Endodermal cell (in vitro differentiated cells): ENCODE results near the gene DUS1L. TPM values are rescaled to one million over a fixed set of nuclear protein-coding genes. Genes with fewer than 3 reads are reported as not detected.

Experiments used
- DNase-seq: peaks from one replicate; pipeline ENCODE4 v3.0.0-alpha.2; 2017
- H3K27ac ChIP-seq: 2 replicates; pipeline ENCODE4 v1.5.1; 2013; ENCODE audit warnings: mild to moderate bottlenecking, low read depth, low read length, moderate library complexity
- H3K27me3 ChIP-seq: 2 replicates; pipeline ENCODE4 v1.6.1; 2013; ENCODE audit warnings: mild to moderate bottlenecking, low read length, moderate library complexity; ENCODE audit not compliant: insufficient read depth, control insufficient read depth, poor library complexity, severe bottlenecking
- H3K36me3 ChIP-seq: 2 replicates; pipeline ENCODE4 v1.7.0; 2013; ENCODE audit warnings: mild to moderate bottlenecking, low read length, moderate library complexity; ENCODE audit not compliant: control insufficient read depth, insufficient read depth
- H3K4me1 ChIP-seq: one replicate; pipeline ENCODE4 v1.7.0; 2013; ENCODE audit warnings: low read length; ENCODE audit not compliant: control insufficient read depth, insufficient read depth
- H3K4me3 ChIP-seq: 2 replicates; pipeline ENCODE4 v1.5.1; 2013; ENCODE audit warnings: mild to moderate bottlenecking, low read length, moderate library complexity
- H3K9ac ChIP-seq: 2 replicates; pipeline ENCODE4 v1.6.1; 2013; ENCODE audit warnings: mild to moderate bottlenecking, low read length, moderate library complexity; ENCODE audit not compliant: poor library complexity, severe bottlenecking; ENCODE audit errors: extremely low read depth
- H3K9me3 ChIP-seq: 2 replicates; pipeline ENCODE4 v1.6.1; 2013; ENCODE audit warnings: mild to moderate bottlenecking, low read length, moderate library complexity; ENCODE audit not compliant: control insufficient read depth
- H3K27ac Mint-ChIP-seq: 2 replicates; pipeline ENCODE4 v1.8.0; 2020; ENCODE audit warnings: mixed read lengths
- H3K27me3 Mint-ChIP-seq: 2 replicates; pipeline ENCODE4 v1.8.0; 2021; ENCODE audit warnings: mild to moderate bottlenecking, mixed read lengths; ENCODE audit not compliant: insufficient read depth
- H3K36me3 Mint-ChIP-seq: 2 replicates; pipeline ENCODE4 v1.8.0; 2020; ENCODE audit warnings: low read depth, mixed read lengths
- H3K4me1 Mint-ChIP-seq: 2 replicates; pipeline ENCODE4 v1.8.0; 2020; ENCODE audit warnings: mixed read lengths
- H3K4me3 Mint-ChIP-seq: 2 replicates; pipeline ENCODE4 v1.8.0; 2020; ENCODE audit warnings: mild to moderate bottlenecking, moderate library complexity, mixed read lengths
- H3K9me3 Mint-ChIP-seq: 2 replicates; pipeline ENCODE4 v1.8.0; 2020; ENCODE audit warnings: mild to moderate bottlenecking, mixed read lengths
- WGBS, 2 experiments: methylation state at CpG; one replicate each; pipeline versions ENCODE4 v1.1.5 to v1.1.7; 2013; ENCODE audit warnings: missing lambda C conversion rate in 2 of 2, mixed read lengths in 1 of 2; ENCODE audit not compliant: insufficient coverage in 1 of 2, insufficient read length in 1 of 2; 5-methylcytosine and 5-hydroxymethylcytosine counted together
- total RNA-seq, 2 donors: library from RNA; stranded (reverse); fragmentation: NEBNext Ultra II Directional in 1 of 2; extraction: Animal tissue kit (Norgen Biotek cat#: 25700) in 1 of 2; gene quantifications; 2 replicates in 1 of 2; 3 replicates in 1 of 2; pipeline ENCODE4 v1.2.1, GENCODE V29; 2021
- TF ChIP-seq, protein P1 (sequence below): fragments of 200-600 bp; sonication (generic); conservative IDR thresholded peaks from 2 replicates; pipeline ENCODE4 v1.5.0; 2021; ENCODE audit warnings: antibody characterized with exemption, mild to moderate bottlenecking

The DUS1L gene
- total RNA-seq, 2 donors from 2014 or later, result 85.3 to 108 TPM

DNA sequence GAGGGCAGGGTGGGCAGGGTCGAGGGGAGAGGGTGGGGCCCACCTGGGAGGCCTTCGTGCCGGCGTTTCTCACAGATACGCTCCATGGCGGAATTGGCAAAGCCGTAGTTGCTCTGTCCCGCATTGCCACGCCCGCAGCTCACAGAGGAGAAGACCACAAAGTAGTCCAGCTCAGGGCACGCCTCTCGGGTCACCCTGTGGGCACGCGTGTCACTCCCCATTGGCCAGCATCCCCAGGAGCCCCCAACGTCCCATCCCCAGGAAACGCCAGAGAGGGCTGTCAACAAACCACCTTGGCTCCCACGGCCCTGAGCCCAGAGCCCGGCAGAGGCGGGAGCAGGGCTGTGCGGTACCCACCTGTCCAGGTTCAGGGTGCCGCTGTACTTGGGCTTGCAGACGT, 16.4 kb upstream of the DUS1L start:
- no peak overlapping the region for H3K27ac ChIP-seq
- H3K27ac Mint-ChIP-seq, result no peak overlapping the region
- no peaks in the 10 kb centered on the region for H3K9me3 ChIP-seq
- no peaks in the 10 kb centered on the region for H3K4me1 ChIP-seq
- 96 to 97% methylated on average over 17 to 22 of the region's 22 CpGs for WGBS, 2 experiments
- peaks cover 33% of the 10 kb centered on the region for H3K36me3 Mint-ChIP-seq
- H3K9ac ChIP-seq, result no peak overlapping the region
- H3K27me3 ChIP-seq, result no peaks in the 10 kb centered on the region
- H3K4me3 Mint-ChIP-seq, result no peak overlapping the region
- TF ChIP-seq, protein P1, sequence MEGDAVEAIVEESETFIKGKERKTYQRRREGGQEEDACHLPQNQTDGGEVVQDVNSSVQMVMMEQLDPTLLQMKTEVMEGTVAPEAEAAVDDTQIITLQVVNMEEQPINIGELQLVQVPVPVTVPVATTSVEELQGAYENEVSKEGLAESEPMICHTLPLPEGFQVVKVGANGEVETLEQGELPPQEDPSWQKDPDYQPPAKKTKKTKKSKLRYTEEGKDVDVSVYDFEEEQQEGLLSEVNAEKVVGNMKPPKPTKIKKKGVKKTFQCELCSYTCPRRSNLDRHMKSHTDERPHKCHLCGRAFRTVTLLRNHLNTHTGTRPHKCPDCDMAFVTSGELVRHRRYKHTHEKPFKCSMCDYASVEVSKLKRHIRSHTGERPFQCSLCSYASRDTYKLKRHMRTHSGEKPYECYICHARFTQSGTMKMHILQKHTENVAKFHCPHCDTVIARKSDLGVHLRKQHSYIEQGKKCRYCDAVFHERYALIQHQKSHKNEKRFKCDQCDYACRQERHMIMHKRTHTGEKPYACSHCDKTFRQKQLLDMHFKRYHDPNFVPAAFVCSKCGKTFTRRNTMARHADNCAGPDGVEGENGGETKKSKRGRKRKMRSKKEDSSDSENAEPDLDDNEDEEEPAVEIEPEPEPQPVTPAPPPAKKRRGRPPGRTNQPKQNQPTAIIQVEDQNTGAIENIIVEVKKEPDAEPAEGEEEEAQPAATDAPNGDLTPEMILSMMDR, result no peak
- no peaks in the 10 kb centered on the region for H3K4me1 Mint-ChIP-seq
- DNase-seq, result no peak
- H3K9me3 Mint-ChIP-seq, result no peaks in the 10 kb centered on the region
- H3K36me3 ChIP-seq, result peaks cover 32% of the 10 kb centered on the region
- H3K27me3 Mint-ChIP-seq, result no peaks in the 10 kb centered on the region
- no peak overlapping the region for H3K4me3 ChIP-seq

GRCh38 chr17:82081546-82081945, 15.9 kb upstream of the DUS1L start:
- Histone ChIP-seq H3K9me3 (no peaks in the 10 kb centered on the region), H3K27me3 (no peaks in the 10 kb centered on the region), H3K4me3 (no peak overlapping the region), H3K4me1 (no peaks in the 10 kb centered on the region), H3K27ac (no peak overlapping the region), H3K36me3 (peaks cover 32% of the 10 kb centered on the region), H3K9ac (no peak overlapping the region)
- no peaks in the 10 kb centered on the region for H3K27me3 Mint-ChIP-seq
- no peak overlapping the region for H3K4me3 Mint-ChIP-seq
- TF ChIP-seq, protein P1, result no peak
- H3K9me3 Mint-ChIP-seq, result no peaks in the 10 kb centered on the region
- H3K27ac Mint-ChIP-seq, result no peak overlapping the region
- peaks cover 32% of the 10 kb centered on the region for H3K36me3 Mint-ChIP-seq
- WGBS, 2 experiments, result 94 to 98% methylated on average over 7 to 20 of the region's 20 CpGs
- DNase-seq, result no peak
- H3K4me1 Mint-ChIP-seq, result no peaks in the 10 kb centered on the region

- no peaks in the 10 kb centered on the region for H3K27me3 Mint-ChIP-seq
- H3K4me3 Mint-ChIP-seq, result no peak overlapping the region
- H3K27ac Mint-ChIP-seq, result no peak overlapping the region
- WGBS, 2 experiments, result 96 to 98% methylated on average over 28 to 44 of the region's 44 CpGs
- Histone ChIP-seq H3K4me1 (no peaks in the 10 kb centered on the region), H3K4me3 (no peak overlapping the region), H3K9me3 (no peaks in the 10 kb centered on the region), H3K36me3 (peaks cover 32% of the 10 kb centered on the region), H3K27me3 (no peaks in the 10 kb centered on the region), H3K27ac (no peak overlapping the region), H3K9ac (no peak overlapping the region)
- peaks cover 30% of the 10 kb centered on the region for H3K36me3 Mint-ChIP-seq
- TF ChIP-seq, protein P1, result peak; percentile 13
- no peaks in the 10 kb centered on the region for H3K4me1 Mint-ChIP-seq
- H3K9me3 Mint-ChIP-seq, result no peaks in the 10 kb centered on the region
- DNase-seq, result no peak
Measured at GRCh38 chr17:82080789-82081464, 15.3 kb upstream of the DUS1L start.
